Renal cortical epithelial cell (primary cell): ENCODE data around the gene GPR82. TPM values are rescaled to one million over a fixed set of nuclear protein-coding genes. Genes with fewer than 3 reads are reported as not detected.
"Not testable (repeated sequence)": the region's sequence is repeated elsewhere in the genome, so short reads cannot be mapped to it uniquely, and the experiment has no call there.

ENCODE experiments used
- DNase-seq: peaks from one replicate; pipeline ENCODE4 v3.0.0-alpha.2; 2011; ENCODE audit warnings: low read depth
- total RNA-seq: library from RNA; depleted of rRNA; stranded (reverse); fragments of >200 nt; gene quantifications from 2 replicates; pipeline ENCODE4 v1.2.3, GENCODE V29; 2014

The GPR82 gene
- not detected in 2 replicates for total RNA-seq

GRCh38 chrX:41723826-41724225, at the start of gene GPR82:
TSS of gene GPR82 (plus strand) at chrX:41724181. CDS start at chrX:41727027, 2,846 bp downstream.
- no peak for DNase-seq

GRCh38 chrX:41676361-41676760, 47.6 kb upstream of the GPR82 start:
- not testable (repeated sequence) for DNase-seq

- no peak for DNase-seq
These were observed 46.6 kb upstream of the GPR82 start for GRCh38 chrX:41677183-41678060.

GRCh38 chrX:41684138-41684537, 39.8 kb upstream of the GPR82 start:
- no peak for DNase-seq

- DNase-seq = no peak
These were observed 39.0 kb upstream of the GPR82 start for GRCh38 chrX:41684940-41685339.

- DNase-seq = no peak
These were observed 37.2 kb upstream of the GPR82 start for GRCh38 chrX:41686788-41687187.

- DNase-seq = no peak
These were observed 35.8 kb upstream of the GPR82 start for GRCh38 chrX:41688156-41688555.

- no peak for DNase-seq
These were observed 35.1 kb upstream of the GPR82 start, which contains the start of gene GPR34 for GRCh38 chrX:41688835-41689234. TSS of gene GPR34 (plus strand) at chrX:41688973. CDS start at chrX:41695634, 6,661 bp downstream.

GRCh38 chrX:41689711-41690110, 34.3 kb upstream of the GPR82 start:
- no peak for DNase-seq

GRCh38 chrX:41692162-41692749, 31.7 kb upstream of the GPR82 start:
- DNase-seq = no peak

GRCh38 chrX:41693024-41693423, 31.0 kb upstream of the GPR82 start:
- no peak for DNase-seq

- DNase-seq = no peak
These were observed 28.6 kb upstream of the GPR82 start for GRCh38 chrX:41695426-41695825.

GRCh38 chrX:41703574-41704029, 20.4 kb upstream of the GPR82 start:
- DNase-seq = peak; percentile 19

- no peak for DNase-seq
These were observed 18.9 kb upstream of the GPR82 start for GRCh38 chrX:41705042-41705441.

- DNase-seq = no peak
These were observed 18.2 kb upstream of the GPR82 start for GRCh38 chrX:41705680-41706374.

GRCh38 chrX:41707218-41707617, 16.8 kb upstream of the GPR82 start:
- DNase-seq = no peak

GRCh38 chrX:41708486-41708885, 15.5 kb upstream of the GPR82 start:
- no peak for DNase-seq

GRCh38 chrX:41711021-41711667, 12.8 kb upstream of the GPR82 start:
- DNase-seq = no peak

GRCh38 chrX:41716222-41716621, 7.8 kb upstream of the GPR82 start:
- no peak for DNase-seq

GRCh38 chrX:41716767-41717473, 7.1 kb upstream of the GPR82 start:
- no peak for DNase-seq
